Skeletal muscle cell (primary cell): ENCODE results near the gene MRPS12.
"Not testable (repeated sequence)": the region's sequence is repeated elsewhere in the genome, so short reads cannot be mapped to it uniquely, and the experiment has no call there.

ENCODE experiments used
- DNase-seq: peaks from one replicate; pipeline ENCODE4 v3.0.0-alpha.2; 2010; ENCODE audit warnings: low read depth
- H3K4me3 ChIP-seq: 2 replicates; pipeline ENCODE4 v1.5.1; 2011; ENCODE audit warnings: low read depth, mild to moderate bottlenecking, control low read depth, low read length, moderate library complexity

The MRPS12 gene

GRCh38 chr19:38930776-38931520 is at the start of gene MRPS12:
MRPS12 (plus strand) TSS chr19:38930944; CDS start chr19:38931295, 351 bp downstream.
- H3K4me3 ChIP-seq = peak within 1 kb of the TSS; percentile 98
- DNase-seq = peak; percentile 96

- no peak overlapping the region for H3K4me3 ChIP-seq
- DNase-seq = no peak
These were observed 47.5 kb upstream of the MRPS12 start for GRCh38 chr19:38883286-38883685.

DNA sequence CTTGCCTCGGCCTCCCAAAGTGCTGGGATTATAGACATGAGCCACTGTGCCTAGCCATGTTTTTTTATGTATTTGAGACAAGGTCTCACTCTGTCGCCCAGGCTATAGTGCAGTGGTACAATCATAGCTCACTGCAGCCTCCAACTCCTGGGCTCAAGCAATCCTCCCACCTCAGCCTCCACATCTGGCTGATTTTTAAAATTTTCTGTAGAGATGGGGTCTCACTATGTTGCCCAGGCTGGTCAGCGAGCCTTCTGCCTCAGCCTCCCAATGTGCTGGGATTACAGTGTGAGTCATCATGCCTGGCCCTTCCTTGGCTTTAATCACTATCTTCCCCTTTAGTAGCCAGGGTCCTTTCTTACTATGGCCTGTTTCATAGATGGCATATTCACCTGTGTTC is 46.1 kb upstream of the MRPS12 start:
- H3K4me3 ChIP-seq, DNase-seq: not testable (repeated sequence)

DNA sequence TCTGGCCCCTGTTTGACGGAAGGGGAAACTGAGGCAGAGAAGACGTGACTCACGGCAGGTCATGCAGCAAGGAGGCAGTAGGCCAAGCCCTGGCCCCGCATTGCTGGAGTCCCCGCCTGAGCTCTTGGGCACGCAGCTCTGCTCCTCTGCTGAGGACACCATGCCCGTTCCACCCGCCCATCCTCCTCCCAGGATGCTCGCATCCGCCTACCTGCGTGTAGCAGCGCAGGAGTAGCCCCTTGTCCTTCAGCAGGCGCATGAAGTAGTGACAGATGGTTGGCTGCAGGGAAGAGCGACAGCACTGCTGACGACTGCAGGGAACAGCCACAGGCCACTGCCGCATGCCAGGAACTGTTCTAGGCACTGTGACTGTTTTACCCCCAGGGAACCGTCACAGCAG is 41.9 kb upstream of the MRPS12 start:
- no peak overlapping the region for H3K4me3 ChIP-seq
- no peak for DNase-seq

GRCh38 chr19:38889803-38890202 is 40.9 kb upstream of the MRPS12 start:
- H3K4me3 ChIP-seq = no peak overlapping the region
- DNase-seq = no peak

DNA sequence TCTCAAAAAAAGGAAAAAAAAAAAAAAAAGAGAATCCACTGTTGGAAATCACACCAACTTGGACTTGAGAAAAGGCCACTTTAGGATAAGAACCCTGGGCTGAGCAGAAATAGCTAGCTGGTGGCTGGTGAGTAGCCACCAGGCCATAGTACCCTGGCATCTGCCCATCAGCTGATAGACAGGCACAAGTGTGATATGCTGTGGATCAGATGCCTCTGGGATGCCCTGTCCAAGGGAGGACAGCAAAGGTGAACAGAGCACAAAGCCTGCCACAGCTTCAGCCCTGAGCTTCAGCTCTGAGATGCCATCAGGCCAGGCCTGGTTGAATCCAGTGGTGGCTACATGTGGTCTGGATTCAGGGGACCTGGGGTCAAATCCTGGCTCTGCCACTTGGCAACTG is 40.1 kb upstream of the MRPS12 start:
- DNase-seq = no peak
- no peak overlapping the region for H3K4me3 ChIP-seq

GRCh38 chr19:38891771-38892170 is 39.0 kb upstream of the MRPS12 start:
- peak; percentile 41 for DNase-seq
- H3K4me3 ChIP-seq = no peak overlapping the region

DNA sequence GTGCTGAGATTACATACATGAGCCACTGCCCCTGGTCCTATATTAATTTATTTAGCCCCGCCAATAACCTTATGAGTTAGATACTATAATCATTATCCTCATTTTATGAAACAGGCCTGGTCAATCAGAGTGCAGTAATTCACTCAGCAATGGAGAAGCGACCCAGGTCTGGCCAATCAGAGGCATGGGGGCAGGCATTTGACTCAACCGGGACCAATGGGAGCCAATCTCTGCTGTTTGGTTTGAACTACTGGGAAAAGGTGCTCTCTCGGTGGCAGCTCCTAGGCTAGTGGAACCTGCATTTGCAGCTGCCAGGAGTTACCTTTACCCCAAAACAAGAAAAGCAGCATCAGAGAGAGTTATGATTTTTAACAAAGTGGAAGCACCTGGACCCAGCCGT is 37.9 kb upstream of the MRPS12 start:
- no peak overlapping the region for H3K4me3 ChIP-seq
- DNase-seq = no peak

DNA sequence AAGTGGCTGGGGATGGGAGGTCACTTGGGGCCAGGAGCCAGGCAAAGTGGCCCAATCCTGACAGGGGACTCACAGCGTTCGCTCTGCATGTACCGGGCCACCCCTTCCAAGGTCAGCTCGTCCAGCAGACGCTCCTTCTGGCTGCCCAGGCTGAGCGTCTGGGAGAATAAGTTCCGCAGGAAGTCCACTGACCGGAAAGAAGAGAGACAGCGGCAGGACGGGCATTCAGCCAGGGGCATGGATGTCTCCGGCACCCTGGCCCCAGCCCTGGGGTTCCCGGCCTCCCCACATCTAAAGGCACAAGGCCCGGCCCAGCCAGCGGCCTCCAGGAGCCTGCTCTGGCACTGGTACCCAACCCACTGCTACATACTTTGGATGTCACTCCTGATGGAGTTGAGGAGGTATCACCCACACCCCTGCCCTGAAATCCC is 37.4 kb upstream of the MRPS12 start:
- DNase-seq = no peak
- no peak overlapping the region for H3K4me3 ChIP-seq

DNA sequence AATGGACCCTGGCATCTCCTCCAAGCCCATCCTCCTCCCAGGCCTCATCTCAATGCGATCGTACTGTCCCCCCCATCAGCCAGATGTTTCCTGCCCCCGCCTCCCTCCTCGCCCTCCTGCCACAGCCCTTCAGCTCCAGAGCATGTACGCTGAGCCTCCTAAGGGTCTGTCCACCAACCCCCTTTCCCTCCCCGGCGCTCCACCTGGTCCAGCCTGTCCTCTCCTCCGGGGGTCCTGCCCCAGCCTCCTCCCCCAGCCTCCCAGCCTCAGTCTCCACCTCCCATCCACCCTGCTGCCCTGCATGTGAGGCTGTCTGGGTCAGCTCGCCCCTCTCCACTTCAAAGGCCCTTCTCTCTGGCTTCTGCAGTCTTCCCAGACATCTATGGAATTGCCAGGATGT is 35.8 kb upstream of the MRPS12 start:
- H3K4me3 ChIP-seq = no peak overlapping the region
- no peak for DNase-seq

- H3K4me3 ChIP-seq = peak overlapping the region; percentile 92
- no peak for DNase-seq
These were observed 31.8 kb upstream of the MRPS12 start for GRCh38 chr19:38898788-38899446.

DNA sequence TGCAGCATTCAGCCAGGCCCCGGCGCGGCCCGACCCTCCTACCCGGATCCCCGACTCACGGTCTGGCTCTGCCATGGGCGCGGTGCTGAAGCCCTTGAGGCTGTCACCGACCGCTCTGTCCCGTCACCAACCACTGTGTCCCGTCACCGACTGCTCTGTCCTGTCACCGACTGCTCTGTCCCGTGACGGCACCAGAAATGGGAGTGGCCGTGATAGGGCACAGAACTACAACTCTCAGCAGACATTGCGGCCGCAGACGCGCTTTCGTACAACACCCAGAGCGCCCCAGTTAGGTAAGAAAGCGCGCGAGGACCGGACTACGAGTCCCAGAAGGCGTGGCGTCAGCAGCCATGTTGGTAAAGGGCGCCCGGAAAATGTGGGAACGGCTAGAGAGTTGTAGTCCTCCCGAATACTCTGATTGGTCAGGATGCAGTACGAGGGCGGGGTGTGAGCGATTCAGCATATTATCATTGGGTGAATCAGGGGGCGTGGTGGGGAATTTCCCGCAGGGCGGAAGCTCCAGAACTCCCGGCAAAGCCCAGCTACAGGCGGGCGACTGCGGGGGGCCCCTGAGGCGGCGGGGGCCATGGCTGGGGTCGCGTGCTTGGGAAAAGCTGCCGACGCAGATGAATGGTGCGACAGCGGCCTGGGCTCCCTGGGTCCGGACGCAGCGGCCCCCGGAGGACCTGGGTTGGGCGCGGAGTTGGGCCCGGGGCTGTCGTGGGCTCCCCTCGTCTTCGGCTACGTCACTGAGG is 31.1 kb upstream of the MRPS12 start, which contains the start of the genes NFKBIB and SIRT2:
TSS of gene NFKBIB (plus strand) at position 523 of the 755 bp plus-strand sequence. CDS start at position 587, 64 bp downstream.
TSS of gene SIRT2 (minus strand) at position 172 of the 755 bp plus-strand sequence. CDS start at position 75, 97 bp downstream.
- H3K4me3 ChIP-seq = peak within 1 kb of the TSS; percentile 92
- peak; percentile 98 for DNase-seq

DNA sequence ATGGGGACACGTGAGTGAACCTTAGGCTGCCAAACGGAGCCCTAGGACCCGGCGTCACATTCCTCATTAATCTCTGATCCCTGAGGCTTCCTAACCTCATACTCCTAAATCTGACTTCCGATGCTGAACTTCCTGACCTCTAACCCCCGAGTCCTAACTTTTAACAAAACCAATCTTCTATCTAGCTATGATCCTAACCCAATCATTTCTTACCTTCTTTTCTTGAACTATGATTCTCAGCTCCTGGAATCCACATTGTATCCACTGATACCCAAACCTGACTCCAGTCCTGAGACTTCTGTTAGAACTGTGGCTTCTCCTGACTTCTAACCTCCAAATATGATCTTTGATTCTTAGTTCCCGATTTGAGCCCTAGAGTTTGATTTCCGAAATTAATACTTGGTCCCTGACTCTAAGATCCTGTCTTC is 30.5 kb upstream of the MRPS12 start:
- peak overlapping the region; percentile 92 for H3K4me3 ChIP-seq
- no peak for DNase-seq

- no peak for DNase-seq
- H3K4me3 ChIP-seq = peak overlapping the region; percentile 92
These were observed 30.0 kb upstream of the MRPS12 start for GRCh38 chr19:38900743-38901190.

DNA sequence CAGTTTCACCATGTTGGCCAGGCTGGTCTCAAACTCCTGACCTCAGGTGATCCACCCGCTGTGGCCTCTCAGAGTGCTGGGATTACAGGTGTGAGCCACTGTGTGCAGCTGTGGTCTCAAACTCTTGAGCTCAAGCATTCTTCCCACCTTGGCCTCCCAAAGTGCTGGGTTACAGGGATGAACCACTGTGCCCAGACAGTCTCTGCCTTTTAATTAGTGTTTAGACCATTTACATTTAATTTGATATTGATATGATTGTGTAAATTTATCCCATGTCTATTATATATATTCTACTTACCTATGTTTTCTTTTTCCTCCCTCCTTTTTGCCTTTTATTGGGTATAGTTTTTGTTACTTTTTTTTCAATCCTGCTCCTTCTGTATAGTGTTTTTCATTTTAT is 29.1 kb upstream of the MRPS12 start:
- no peak overlapping the region for H3K4me3 ChIP-seq
- DNase-seq = no peak

DNA sequence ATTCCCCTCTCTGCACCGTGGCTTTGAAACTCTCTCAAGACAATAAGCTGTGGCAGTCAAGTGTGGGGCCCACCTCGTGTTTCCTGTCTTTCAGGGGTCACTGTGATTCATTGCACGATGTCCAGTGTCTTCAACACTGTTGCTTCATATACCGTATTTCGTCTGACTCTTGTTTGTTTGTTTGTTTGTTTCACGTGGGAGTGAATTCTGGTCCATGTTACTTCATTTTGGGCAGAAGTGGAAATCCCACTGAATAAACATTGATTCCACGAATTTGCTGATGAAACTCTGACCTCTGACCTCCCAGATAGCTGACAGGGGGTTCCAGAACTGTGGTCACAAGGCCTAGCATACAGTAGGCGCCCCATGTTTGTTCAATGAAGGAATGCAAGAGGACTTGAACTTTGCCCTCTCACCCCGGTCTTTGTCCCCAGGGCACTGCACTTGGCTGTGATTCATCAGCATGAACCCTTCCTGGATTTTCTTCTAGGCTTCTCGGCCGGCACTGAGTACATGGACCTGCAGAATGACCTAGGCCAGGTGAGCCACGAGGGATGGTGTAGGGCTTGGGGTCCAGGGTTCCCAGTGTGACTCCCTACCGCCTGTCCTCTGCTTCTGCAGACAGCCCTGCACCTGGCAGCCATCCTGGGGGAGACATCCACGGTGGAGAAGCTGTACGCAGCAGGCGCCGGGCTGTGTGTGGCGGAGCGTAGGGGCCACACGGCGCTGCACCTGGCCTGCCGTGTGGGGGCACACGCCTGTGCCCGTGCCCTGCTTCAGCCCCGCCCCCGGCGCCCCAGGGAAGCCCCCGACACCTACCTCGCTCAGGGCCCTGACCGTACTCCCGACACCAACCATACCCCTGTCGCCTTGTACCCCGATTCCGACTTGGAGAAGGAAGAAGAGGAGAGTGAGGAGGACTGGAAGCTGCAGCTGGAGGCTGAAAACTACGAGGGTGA is 25.9 kb upstream of the MRPS12 start:
- no peak overlapping the region for H3K4me3 ChIP-seq
- DNase-seq = no peak

- no peak overlapping the region for H3K4me3 ChIP-seq
- DNase-seq = no peak
These were observed 25.1 kb upstream of the MRPS12 start for GRCh38 chr19:38905620-38906019.

DNA sequence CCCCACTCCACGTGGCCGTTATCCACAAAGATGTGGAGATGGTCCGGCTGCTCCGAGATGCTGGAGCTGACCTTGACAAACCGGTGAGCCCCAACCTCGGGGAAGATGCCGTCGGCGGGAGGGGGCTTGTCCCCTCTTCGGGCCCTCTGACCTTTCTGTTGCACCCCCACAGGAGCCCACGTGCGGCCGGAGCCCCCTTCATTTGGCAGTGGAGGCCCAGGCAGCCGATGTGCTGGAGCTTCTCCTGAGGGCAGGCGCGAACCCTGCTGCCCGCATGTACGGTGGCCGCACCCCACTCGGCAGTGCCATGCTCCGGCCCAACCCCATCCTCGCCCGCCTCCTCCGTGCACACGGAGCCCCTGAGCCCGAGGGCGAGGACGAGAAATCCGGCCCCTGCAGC is 23.5 kb upstream of the MRPS12 start:
- no peak for DNase-seq
- H3K4me3 ChIP-seq = no peak overlapping the region

DNA sequence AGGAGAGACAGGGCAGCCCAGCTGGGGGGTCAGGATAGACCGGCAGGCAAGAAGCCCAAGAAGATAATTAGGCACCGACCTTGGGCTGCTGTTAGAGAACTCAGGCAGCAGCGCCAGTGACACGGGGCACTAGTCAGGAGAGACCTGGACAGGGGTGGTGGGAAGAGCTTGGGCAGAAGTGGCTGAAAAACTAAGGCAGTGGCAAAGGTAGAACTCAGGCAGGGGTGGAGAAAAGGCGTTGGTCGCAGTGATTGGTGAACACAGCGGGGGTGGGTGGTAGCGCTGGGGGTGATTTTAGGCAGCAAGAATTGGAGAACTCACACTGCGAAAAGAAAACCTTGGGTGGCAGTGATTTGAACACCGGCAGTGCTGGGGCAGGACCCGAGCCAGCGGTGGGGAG is 23.1 kb upstream of the MRPS12 start:
- DNase-seq = no peak
- H3K4me3 ChIP-seq = no peak overlapping the region
